Transverse colon (tissue), 4 donors: Measurements from ENCODE around the gene CAMK2D. TPM values are rescaled to one million over a fixed set of nuclear protein-coding genes. Genes with fewer than 3 reads are reported as not detected.

Experiments used
- DNase-seq: peaks from one replicate; pipeline ENCODE4 v3.0.0-alpha.2; 2019
- H3K27ac ChIP-seq, 4 donors: fragments of 200-600 bp; sonication (generic); 2 replicates each; pipeline ENCODE4 v1.5.1; 2016 to 2018; ENCODE audit warnings: inconsistent platforms in 4 of 4
- H3K27me3 ChIP-seq: fragments of 200-600 bp; sonication (generic); 2 replicates; pipeline ENCODE4 v1.5.1; 2017; ENCODE audit warnings: inconsistent platforms
- H3K36me3 ChIP-seq, 4 donors: fragments of 200-600 bp; sonication (generic); 2 replicates each; pipeline ENCODE4 v1.5.1; 2017 to 2019; ENCODE audit warnings: inconsistent platforms in 4 of 4
- H3K4me1 ChIP-seq, 4 donors: fragments of 200-600 bp; sonication (generic); 2 replicates each; pipeline ENCODE4 v1.5.1; 2017 to 2020; ENCODE audit warnings: inconsistent platforms in 4 of 4
- H3K4me3 ChIP-seq, 4 donors: fragments of 200-600 bp; sonication (generic); 1 replicate in 1 of 4; 2 replicates in 3 of 4; pipeline versions ENCODE4 v1.5.1 to v1.6.1; 2017 to 2019; ENCODE audit warnings: inconsistent platforms in 4 of 4
- H3K9me3 ChIP-seq, 2 donors: fragments of 200-600 bp; sonication (generic); 2 replicates each; pipeline ENCODE4 v1.5.1; 2017 to 2019; ENCODE audit warnings: inconsistent platforms in 2 of 2
- CTCF ChIP-seq, 5 experiments: fragments of 200-600 bp in 3 of 5; fragments of 450-650 bp in 2 of 5; sonication (generic) in 3 of 5; IDR thresholded peaks; 1 replicate in 2 of 5; 2 replicates in 3 of 5; pipeline ENCODE4 v1.5.1; 2016 to 2017; ENCODE audit warnings: antibody characterized with exemption in 5 of 5, inconsistent platforms in 3 of 5, mild to moderate bottlenecking in 2 of 5, moderate library complexity in 1 of 5
- EP300 ChIP-seq: sonication (generic); formaldehyde crosslinking; IDR thresholded peaks from one replicate; pipeline ENCODE4 v1.6.1; 2017; ENCODE audit warnings: antibody characterized with exemption, low read depth
- POLR2A ChIP-seq: fragments of 450-650 bp; IDR thresholded peaks from one replicate; pipeline ENCODE4 v1.6.1; 2016; ENCODE audit warnings: antibody characterized with exemption, mild to moderate bottlenecking, moderate library complexity
- POLR2AphosphoS5 ChIP-seq, 3 donors: sonication (generic); formaldehyde crosslinking; IDR thresholded peaks; one replicate each; pipeline ENCODE4 v1.6.1; 2016; ENCODE audit warnings: antibody characterized with exemption in 3 of 3
- WGBS, 2 donors: methylation state at CpG; one replicate each; pipeline ENCODE4 v1.1.5; 2018; ENCODE audit warnings: low coverage in 1 of 2; 5-methylcytosine and 5-hydroxymethylcytosine counted together
- in situ Hi-C, 4 donors: fragments of 200-750 bp; cut with MboI; loops; one replicate each; pipeline versions ENCODE4 v1.15.0 to v1.15.1; 2017; ENCODE audit warnings: low sequenced_read_pairs in 3 of 4, low pct_ligation_motif_present in 1 of 4, low pct_unique_long_range_greater_than_20kb in 1 of 4
- intact Hi-C: fragments of 100-400 bp; cut with DNase I; formaldehyde crosslinking; loops from one replicate; pipeline ENCODE4 v1.15.1; 2023; ENCODE audit warnings: low total_unique reads
- total RNA-seq, 4 donors: library from RNA; depleted of rRNA; stranded (reverse); fragments of >200 nt; gene quantifications; one replicate each; pipeline ENCODE4 v1.1.0, GENCODE V29; 2016

CAMK2D gene
- total RNA-seq, 4 donors from 2014 or later, result 54.5 to 107 (median 84.7) TPM

- DNase-seq, result no peak
- H3K9me3 ChIP-seq, result no peaks in the 10 kb centered on the region
- intact Hi-C loops (no loop called here), in situ Hi-C loops (loop anchor here in 3 of 4 donors (25.0 kb wide), 2 partner anchors 113 to 188 kb away; partner anchors contain the start of gene CAMK2D (in 2 of the 3))
- no peak overlapping the region for H3K4me3 ChIP-seq
- TF ChIP-seq EP300 (no peak), POLR2A (no peak), POLR2AphosphoS5 (IDR thresholded peaks at IDR 0.05) (peak in 1 of 3 donors; percentile 21)
- WGBS, 2 donors, result 29 to 61% methylated on average over 1 of the region's 1 CpG
- H3K36me3 ChIP-seq, result peaks cover 0 to 4% (median 0%) of the 10 kb centered on the region in 4 donors
- no peaks in the 10 kb centered on the region for H3K27me3 ChIP-seq
- peaks cover 9 to 22% (median 17%) of the 10 kb centered on the region in 4 donors for H3K4me1 ChIP-seq
- H3K27ac ChIP-seq, result peak overlapping the region in 3 of 4 donors; percentile 23 to 41 (median 28)
Observed at GRCh38 chr4:113574636-113575103, 186.9 kb downstream of the CAMK2D start.

- in situ Hi-C loops (loop anchor here in 3 of 4 donors (25.0 kb wide), 2 partner anchors 115 to 190 kb away; partner anchors contain the start of gene CAMK2D (in 2 of the 3)), intact Hi-C loops (no loop called here)
- WGBS, 2 donors, result 89 to 95% methylated on average over 3 of the region's 3 CpGs
- peaks cover 9 to 22% (median 16%) of the 10 kb centered on the region in 4 donors for H3K4me1 ChIP-seq
- no peak for DNase-seq
- no peaks in the 10 kb centered on the region for H3K9me3 ChIP-seq
- H3K36me3 ChIP-seq, result peaks cover 0 to 4% (median 0%) of the 10 kb centered on the region in 4 donors
- H3K27me3 ChIP-seq, result no peaks in the 10 kb centered on the region
- H3K4me3 ChIP-seq, result no peak overlapping the region
- TF ChIP-seq CTCF (IDR thresholded peaks at IDR 0.05) (no peak), EP300 (no peak), POLR2A (no peak), POLR2AphosphoS5 (IDR thresholded peaks at IDR 0.05) (no peak)
- no peak overlapping the region for H3K27ac ChIP-seq
Observed at GRCh38 chr4:113572620-113573019, 188.9 kb downstream of the CAMK2D start.

GRCh38 chr4:113566015-113566795 lies 195.3 kb downstream of the CAMK2D start:
- H3K27ac ChIP-seq, result no peak overlapping the region
- no peak for TF ChIP-seq POLR2AphosphoS5 (IDR thresholded peaks at IDR 0.05)
- no peak for TF ChIP-seq CTCF (IDR thresholded peaks at IDR 0.05)
- TF ChIP-seq EP300, result no peak
- no peak for TF ChIP-seq POLR2A
- no peaks in the 10 kb centered on the region for H3K36me3 ChIP-seq
- no peaks in the 10 kb centered on the region for H3K9me3 ChIP-seq
- no peaks in the 10 kb centered on the region for H3K27me3 ChIP-seq
- intact Hi-C loops, result no loop called here
- H3K4me1 ChIP-seq, result peaks cover 4 to 19% (median 4%) of the 10 kb centered on the region in 4 donors
- WGBS, 2 donors, result 89 to 95% methylated on average over 3 of the region's 3 CpGs
- in situ Hi-C loops, result loop anchor here in 3 of 4 donors (25.0 kb wide), 2 partner anchors 121 to 196 kb away; partner anchors contain the start of gene CAMK2D (in 2 of the 3)
- DNase-seq, result no peak
- H3K4me3 ChIP-seq, result no peak overlapping the region

GRCh38 chr4:113565702-113566012 lies 195.9 kb downstream of the CAMK2D start:
- TF ChIP-seq POLR2AphosphoS5 (IDR thresholded peaks at IDR 0.05) (no peak), POLR2A (no peak), EP300 (no peak), CTCF (IDR thresholded peaks at IDR 0.05) (no peak)

More at GRCh38 chr4:113565702-113566012, 195.9 kb downstream of the CAMK2D start:
- in situ Hi-C loops (loop anchor here in 3 of 4 donors (25.0 kb wide), 2 partner anchors 122 to 197 kb away; partner anchors contain the start of gene CAMK2D (in 2 of the 3)), intact Hi-C loops (no loop called here)
- H3K36me3 ChIP-seq, result no peaks in the 10 kb centered on the region
- H3K4me1 ChIP-seq, result peaks cover 4 to 19% (median 6%) of the 10 kb centered on the region in 4 donors
- H3K9me3 ChIP-seq, result no peaks in the 10 kb centered on the region
- no peaks in the 10 kb centered on the region for H3K27me3 ChIP-seq
- DNase-seq, result no peak
- H3K27ac ChIP-seq, result no peak overlapping the region
- H3K4me3 ChIP-seq, result no peak overlapping the region
